Omental fat pad (tissue), 4 donors: ENCODE results near the gene KCNK2. TPM values are rescaled to one million over a fixed set of nuclear protein-coding genes. Genes with fewer than 3 reads are reported as not detected.

Experiments
- ATAC-seq: fragments of 150-250 bp; one replicate; pipeline ENCODE4 v1.9.1; 2016; ENCODE audit warnings: mild to moderate bottlenecking, moderate library complexity; ENCODE audit not compliant: low FRiP score
- DNase-seq: peaks from one replicate; pipeline ENCODE4 v3.0.0-alpha.2; 2019; ENCODE audit warnings: low spot score
- total RNA-seq, 4 donors: library from RNA; depleted of rRNA; stranded (reverse); fragments of >200 nt; gene quantifications; one replicate each; pipeline ENCODE4 v1.1.0, GENCODE V29; 2016
- TF ChIP-seq, protein P1 (sequence below), 3 donors: fragments of 450-650 bp; IDR thresholded peaks; one replicate each; pipeline ENCODE4 v1.5.1; 2016 to 2017; ENCODE audit warnings: antibody characterized with exemption in 3 of 3, mild to moderate bottlenecking in 3 of 3, moderate library complexity in 2 of 3

KCNK2 gene
- total RNA-seq, 4 donors from 2014 or later = 0.48 to 4.7 (median 1.3) TPM

- ATAC-seq (no peak), DNase-seq (no peak)
- TF ChIP-seq, protein P1, sequence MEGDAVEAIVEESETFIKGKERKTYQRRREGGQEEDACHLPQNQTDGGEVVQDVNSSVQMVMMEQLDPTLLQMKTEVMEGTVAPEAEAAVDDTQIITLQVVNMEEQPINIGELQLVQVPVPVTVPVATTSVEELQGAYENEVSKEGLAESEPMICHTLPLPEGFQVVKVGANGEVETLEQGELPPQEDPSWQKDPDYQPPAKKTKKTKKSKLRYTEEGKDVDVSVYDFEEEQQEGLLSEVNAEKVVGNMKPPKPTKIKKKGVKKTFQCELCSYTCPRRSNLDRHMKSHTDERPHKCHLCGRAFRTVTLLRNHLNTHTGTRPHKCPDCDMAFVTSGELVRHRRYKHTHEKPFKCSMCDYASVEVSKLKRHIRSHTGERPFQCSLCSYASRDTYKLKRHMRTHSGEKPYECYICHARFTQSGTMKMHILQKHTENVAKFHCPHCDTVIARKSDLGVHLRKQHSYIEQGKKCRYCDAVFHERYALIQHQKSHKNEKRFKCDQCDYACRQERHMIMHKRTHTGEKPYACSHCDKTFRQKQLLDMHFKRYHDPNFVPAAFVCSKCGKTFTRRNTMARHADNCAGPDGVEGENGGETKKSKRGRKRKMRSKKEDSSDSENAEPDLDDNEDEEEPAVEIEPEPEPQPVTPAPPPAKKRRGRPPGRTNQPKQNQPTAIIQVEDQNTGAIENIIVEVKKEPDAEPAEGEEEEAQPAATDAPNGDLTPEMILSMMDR (IDR thresholded peaks at IDR 0.05) = no peak
Observed at GRCh38 chr1:215263636-215264035, 181.1 kb downstream of the KCNK2 start.

DNA sequence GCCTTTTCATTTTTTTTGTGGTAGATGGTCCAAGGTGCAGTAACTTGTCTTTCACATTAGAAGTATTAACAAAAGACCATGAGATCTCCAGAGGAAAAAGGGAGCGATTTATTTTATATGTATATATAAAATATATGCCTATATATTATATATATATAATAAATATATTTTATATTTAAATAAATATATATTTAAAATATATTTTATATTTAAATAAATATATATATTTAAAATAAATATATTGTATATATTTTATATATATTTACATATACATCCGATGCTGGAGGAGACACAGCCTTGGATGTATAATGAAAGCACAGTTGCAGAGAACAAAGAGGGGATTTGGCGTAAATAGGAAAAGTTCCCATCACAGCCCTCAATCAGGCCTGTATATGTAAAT is 182.1 kb downstream of the KCNK2 start:
- no peak for ATAC-seq
- TF ChIP-seq, protein P1 (IDR thresholded peaks at IDR 0.05) = no peak
- DNase-seq = no peak

GRCh38 chr1:215267495-215267894 is 185.0 kb downstream of the KCNK2 start:
- DNase-seq (no peak), ATAC-seq (no peak)
- TF ChIP-seq, protein P1 (IDR thresholded peaks at IDR 0.05) = no peak

- DNase-seq = no peak
- ATAC-seq = no peak
- TF ChIP-seq, protein P1 (IDR thresholded peaks at IDR 0.05) = no peak
Observed at GRCh38 chr1:215269955-215270354, 187.4 kb downstream of the KCNK2 start.

DNA sequence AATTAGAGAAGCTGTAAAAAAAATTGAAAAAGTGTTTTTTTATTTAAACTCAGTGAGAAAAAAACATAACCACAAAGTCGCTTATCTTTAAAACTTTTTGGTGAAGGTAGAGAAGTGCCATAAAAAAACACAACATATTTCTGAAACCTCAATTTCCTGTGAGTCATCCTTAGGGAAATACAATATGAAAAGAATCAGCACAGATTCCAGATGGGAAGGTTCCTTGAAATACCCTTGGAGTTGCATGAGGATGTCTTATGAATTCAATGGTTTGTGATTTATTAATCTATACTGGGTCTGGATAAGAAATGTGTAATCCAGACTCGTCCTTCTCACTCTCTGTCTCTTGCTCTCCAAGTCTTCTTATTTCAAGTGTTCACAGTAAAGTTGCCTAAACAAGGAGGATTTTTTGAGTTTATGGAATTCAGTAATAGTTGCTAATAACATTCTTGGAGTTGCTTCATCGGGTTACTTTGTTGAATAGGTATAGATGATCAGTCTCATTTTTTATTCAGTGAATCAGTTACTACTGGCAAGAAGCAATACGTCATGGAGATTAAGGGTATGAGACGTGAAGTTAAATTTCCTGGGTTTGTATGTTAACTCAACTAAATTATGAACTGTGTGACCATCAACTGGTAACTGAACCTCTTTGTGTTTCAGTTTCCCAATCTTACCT is 191.4 kb downstream of the KCNK2 start:
- no peak for DNase-seq
- ATAC-seq = no peak
- TF ChIP-seq, protein P1 (IDR thresholded peaks at IDR 0.05) = no peak

- DNase-seq (no peak), ATAC-seq (no peak)
- TF ChIP-seq, protein P1 (IDR thresholded peaks at IDR 0.05) = no peak
Observed at GRCh38 chr1:215276582-215276981, 194.0 kb downstream of the KCNK2 start.

GRCh38 chr1:215277532-215277931 is 195.0 kb downstream of the KCNK2 start:
- no peak for DNase-seq
- TF ChIP-seq, protein P1 (IDR thresholded peaks at IDR 0.05) = no peak
- ATAC-seq = no peak
